Measurements from ENCODE around the gene CCDC179. TPM values are rescaled to one million over a fixed set of nuclear protein-coding genes. Genes with fewer than 3 reads are reported as not detected.

The CCDC179 gene
- total RNA-seq, 1 experiment from 2014 or later, result not detected

GRCh38 chr11:22878604-22879003 is 18.3 kb upstream of the CCDC179 start:
- Histone ChIP-seq H4K8ac (replicated peaks; ENCODE audit: insufficient read length, low read depth, low read length) (no peak overlapping the region), H2BK5ac (ENCODE audit: insufficient read length, low read length) (no peak overlapping the region), H3K4me2 (ENCODE audit: insufficient read depth, insufficient read length, low read length) (no peak overlapping the region), H3T11ph (ENCODE audit: low read length) (no peak overlapping the region), H3K56ac (ENCODE audit: insufficient read length, low read depth, low read length) (no peak overlapping the region), H3K79me1 (ENCODE audit: insufficient read depth, low read depth, low read length, poor library complexity, severe bottlenecking) (no peaks in the 10 kb centered on the region), H3K9me3 (ENCODE audit: control insufficient read depth, low read depth, low read length) (no peaks in the 10 kb centered on the region), H2BK15ac (ENCODE audit: low read depth, low read length) (no peak overlapping the region), H2BK20ac (ENCODE audit: low read depth, low read length, poor library complexity, severe bottlenecking) (no peak overlapping the region), H4K20me1 (ENCODE audit: control insufficient read depth, insufficient read depth, insufficient read length) (no peaks in the 10 kb centered on the region), H2AK5ac (ENCODE audit: insufficient read length, low read length) (no peak overlapping the region), H3K23me2 (ENCODE audit: insufficient read length, low read depth, low read length, poor library complexity, severe bottlenecking) (no peaks in the 10 kb centered on the region), H3K23ac (ENCODE audit: insufficient read length, low read depth, low read length) (no peak overlapping the region), H2AFZ (ENCODE audit: low read length) (no peak overlapping the region), H3K27ac (ENCODE audit: insufficient read length, low read depth, low read length) (no peak overlapping the region), H2BK12ac (ENCODE audit: insufficient read length, low read depth, low read length) (no peak overlapping the region), H3K9ac (ENCODE audit: extremely low read depth, insufficient read length, low read length) (no peak overlapping the region), H4K91ac (ENCODE audit: insufficient read length, low read depth, low read length) (no peak overlapping the region), H4K5ac (ENCODE audit: insufficient read length, low read depth, low read length) (no peak overlapping the region), H3K14ac (ENCODE audit: insufficient read depth, low read length) (no peak overlapping the region), H3K27me3 (ENCODE audit: insufficient read depth, low read length) (no peaks in the 10 kb centered on the region), H2BK120ac (ENCODE audit: low read depth, low read length, poor library complexity, severe bottlenecking) (no peak overlapping the region), H3K18ac (ENCODE audit: insufficient read length, low read depth, low read length) (no peak overlapping the region), H3K79me2 (ENCODE audit: insufficient read depth, low read length) (no peaks in the 10 kb centered on the region), H3K4me1 (ENCODE audit: insufficient read depth, low read length) (no peaks in the 10 kb centered on the region), H3K4ac (ENCODE audit: low read depth, low read length) (no peak overlapping the region)
- TF ChIP-seq CTCF (conservative IDR thresholded peaks at IDR 0.05), result no peak
- no peak overlapping the region for H3K4me3 Mint-ChIP-seq
- no peaks in the 10 kb centered on the region for H3K9me3 Mint-ChIP-seq
- no peak for DNase-seq
- H3K27me3 Mint-ChIP-seq (ENCODE audit: low read depth), result no peaks in the 10 kb centered on the region
- no peaks in the 10 kb centered on the region for H3K36me3 Mint-ChIP-seq (ENCODE audit: insufficient read depth in 1 of 3, low read depth in 3 of 3)
- no peak overlapping the region for H3K27ac Mint-ChIP-seq
- H3K4me1 Mint-ChIP-seq, result no peaks in the 10 kb centered on the region
